Motor neuron (in vitro differentiated cells): ENCODE data around the gene KLLN. TPM values are rescaled to one million over a fixed set of nuclear protein-coding genes. Genes with fewer than 3 reads are reported as not detected.
A peak's percentile ranks its signal among the peaks of the same experiment; 100 is the strongest.
"Not testable (repeated sequence)": the region's sequence is repeated elsewhere in the genome, so short reads cannot be mapped to it uniquely, and the experiment has no call there.

Source experiments
- ATAC-seq, 8 experiments: fragments of 200-7000 bp; cut with Tn5 transposase; replicated peaks in 6 of 8; 2 replicates each; pipeline ENCODE4 v1.8.0; 2021; ENCODE audit warnings: mild to moderate bottlenecking in 8 of 8, moderate library complexity in 8 of 8
- H3K27ac ChIP-seq, 2 donors: fragments of 250-450 bp; sonication (Bioruptor Pico); 2 replicates each; pipeline ENCODE4 v1.9.0; 2021; ENCODE audit warnings: antibody characterized with exemption in 2 of 2, mild to moderate bottlenecking in 2 of 2, moderate library complexity in 1 of 2
- H3K4me1 ChIP-seq, 2 donors: fragments of 250-450 bp; sonication (Bioruptor Pico); replicated peaks in 1 of 2; 2 replicates each; pipeline ENCODE4 v1.6.1; 2021; ENCODE audit warnings: antibody characterized with exemption in 2 of 2, mild to moderate bottlenecking in 2 of 2, moderate library complexity in 1 of 2
- H3K4me3 ChIP-seq, 5 donors: fragments of 250-450 bp; sonication (Bioruptor Pico); 2 replicates each; pipeline ENCODE4 v1.9.0; 2021; ENCODE audit warnings: antibody characterized with exemption in 5 of 5, mild to moderate bottlenecking in 5 of 5, moderate library complexity in 4 of 5
- WGBS, 10 experiments: fragments of 450-650 bp; shearing (Covaris generic); methylation state at CpG; one replicate each; pipeline ENCODE4 v1.0.0; 2022; 5-methylcytosine and 5-hydroxymethylcytosine counted together
- in situ Hi-C, 9 experiments: fragments of 400-800 bp; cut with MboI; loops; one replicate each; pipeline ENCODE4 v1.15.0; 2021; ENCODE audit warnings: low sequenced_read_pairs in 9 of 9, low pct_unique_long_range_greater_than_20kb in 2 of 9; ENCODE audit not compliant: unreplicated experiment in 9 of 9
- total RNA-seq, 8 experiments: library from RNA; unstranded; fragments of 300-600 nt; gene quantifications; 2 replicates each; pipeline versions ENCODE4 v1.2.3 to v1.2.4, GENCODE V29; 2022

The KLLN gene
- total RNA-seq, 8 experiments from 2014 or later = 1.3 to 3.0 (median 2.3) TPM

DNA sequence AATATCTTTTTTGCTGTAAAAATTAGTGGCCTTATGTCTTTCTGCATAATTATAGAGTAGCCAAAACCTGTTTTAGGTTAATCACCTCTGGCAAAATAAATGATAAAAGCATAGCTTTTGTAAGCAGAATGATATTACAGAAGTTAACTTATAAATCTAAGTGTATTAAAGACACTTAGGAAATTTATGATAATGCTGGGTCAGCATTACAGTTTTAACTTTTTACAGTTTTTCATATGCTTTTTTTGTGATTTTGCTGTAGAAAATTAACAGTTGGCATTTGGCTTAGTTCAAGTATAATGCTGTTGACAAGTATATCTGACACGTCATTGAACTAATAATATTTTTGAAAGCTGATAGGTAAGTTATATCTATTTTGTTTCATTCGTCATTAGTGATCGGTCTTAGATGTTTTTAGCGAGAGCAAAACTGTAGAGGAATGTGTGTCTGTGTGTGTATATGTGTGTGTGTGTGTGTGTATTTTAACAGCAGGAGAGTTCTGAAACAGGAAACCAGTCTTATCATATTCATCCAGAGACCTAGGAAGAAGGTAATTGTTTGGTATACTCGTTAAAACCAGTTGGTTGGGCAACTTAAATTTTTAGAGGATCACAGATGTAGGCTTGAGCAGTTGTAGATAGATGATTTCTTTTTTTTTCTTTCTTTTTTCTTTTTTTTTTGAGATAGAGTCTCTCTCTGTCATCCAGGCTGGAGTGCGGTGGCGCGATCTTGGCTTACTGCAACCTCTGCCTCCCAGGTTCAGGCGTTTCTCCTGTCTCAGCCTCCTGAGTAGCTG, 15.5 kb upstream of the KLLN start:
- no peak overlapping the region for H3K4me3 ChIP-seq
- in situ Hi-C loops = no loop called here
- H3K27ac ChIP-seq = no peak overlapping the region
- peaks cover 0 to 11% of the 10 kb centered on the region in 2 donors for H3K4me1 ChIP-seq
- ATAC-seq = no peak
- 90 to 100% (median 96%) methylated on average over 1 to 9 of the region's 9 CpGs for WGBS, 10 experiments

DNA sequence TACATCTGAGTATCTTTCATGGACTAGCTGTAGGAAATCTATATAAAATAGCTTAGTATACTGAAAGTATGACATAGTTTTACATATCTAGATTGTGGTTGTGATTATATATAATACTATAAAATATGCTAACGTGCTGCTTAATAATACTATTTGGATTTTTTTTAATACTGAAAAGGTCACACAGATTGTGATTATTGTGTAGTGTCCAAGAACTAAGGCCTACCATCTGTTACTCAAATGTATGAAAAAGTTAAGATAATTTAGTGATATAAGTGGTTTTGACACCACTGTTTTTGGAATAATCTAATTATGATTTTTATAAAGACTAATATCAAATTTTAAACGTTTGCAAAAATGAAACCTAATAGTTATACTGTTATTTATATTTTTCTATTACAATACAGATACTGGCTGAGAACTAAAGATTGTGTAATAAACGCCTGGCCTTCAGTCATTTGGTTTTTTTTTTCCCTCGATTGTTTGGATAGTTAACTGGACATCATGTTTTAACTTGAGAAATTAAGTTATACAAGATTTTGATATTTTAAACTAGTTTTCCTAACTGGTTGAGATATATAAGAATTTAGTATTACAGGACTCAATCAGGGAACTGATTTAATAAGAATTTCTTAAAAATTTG, 12.7 kb upstream of the KLLN start:
- Histone ChIP-seq H3K4me1 (peaks cover 0 to 19% of the 10 kb centered on the region in 2 donors), H3K4me3 (no peak overlapping the region), H3K27ac (no peak overlapping the region)
- in situ Hi-C loops = no loop called here
- ATAC-seq = no peak
- WGBS, 10 experiments = 11 to 100% (median 76%) methylated on average over 1 to 4 of the region's 4 CpGs

DNA sequence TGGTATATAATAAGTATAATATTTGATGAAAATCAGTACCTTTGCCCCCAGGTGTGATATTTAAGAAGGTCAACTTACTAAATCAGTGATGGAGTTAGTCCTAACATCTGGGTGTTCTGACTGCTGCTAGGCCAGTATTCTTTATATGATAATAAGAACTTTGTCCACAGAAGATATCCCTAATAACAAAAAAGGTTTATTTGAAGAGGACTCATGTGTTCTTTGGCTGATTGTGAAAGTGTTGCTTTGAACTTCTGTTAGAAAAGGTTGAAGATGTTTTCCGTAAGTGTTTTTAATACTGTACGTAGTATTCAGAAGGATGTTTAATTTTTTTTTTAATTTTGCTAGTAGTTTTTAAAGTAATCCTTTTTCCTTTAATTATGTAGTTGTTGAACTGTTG, 10.3 kb upstream of the KLLN start:
- no peak overlapping the region for H3K4me3 ChIP-seq
- in situ Hi-C loops = loop anchor here in 4 of 9 experiments (25.0 kb wide), 3 partner anchors 514 to 689 kb away; no protein-coding TSS in a partner anchor
- H3K4me1 ChIP-seq = peaks cover 5 to 43% of the 10 kb centered on the region in 2 donors
- no peak for ATAC-seq
- 73 to 100% (median 96%) methylated on average over 2 of the region's 2 CpGs for WGBS, 10 experiments
- H3K27ac ChIP-seq = no peak overlapping the region

DNA sequence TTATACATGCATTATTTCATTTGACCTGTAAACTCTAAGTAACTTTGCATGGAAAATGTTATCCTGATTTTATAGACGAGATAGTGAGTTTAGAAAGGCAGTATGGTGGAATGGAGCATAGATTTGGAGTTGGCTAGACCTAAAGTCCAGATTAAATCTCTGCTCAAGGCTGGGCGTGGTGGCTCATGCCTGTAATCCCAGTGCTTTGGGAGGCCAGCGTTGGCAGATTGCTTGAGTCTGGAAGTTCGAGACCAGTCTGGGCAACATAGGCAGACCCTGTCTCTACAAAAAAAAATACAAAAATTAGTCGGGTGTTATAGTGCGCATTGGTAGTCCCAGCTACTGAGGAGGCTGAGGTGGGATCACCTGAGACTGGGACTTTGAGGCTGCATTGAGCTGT, 9.5 kb upstream of the KLLN start:
- in situ Hi-C loops = loop anchor here in 4 of 9 experiments (25.0 kb wide), 3 partner anchors 514 to 689 kb away; no protein-coding TSS in a partner anchor
- no peak for ATAC-seq
- Histone ChIP-seq H3K27ac (no peak overlapping the region), H3K4me3 (no peak overlapping the region), H3K4me1 (peaks cover 5 to 49% of the 10 kb centered on the region in 2 donors)
- WGBS, 10 experiments = 92 to 100% (median 100%) methylated on average over 1 to 6 of the region's 6 CpGs; no CpG with 5 or more reads in 1 of the 10 experiments

DNA sequence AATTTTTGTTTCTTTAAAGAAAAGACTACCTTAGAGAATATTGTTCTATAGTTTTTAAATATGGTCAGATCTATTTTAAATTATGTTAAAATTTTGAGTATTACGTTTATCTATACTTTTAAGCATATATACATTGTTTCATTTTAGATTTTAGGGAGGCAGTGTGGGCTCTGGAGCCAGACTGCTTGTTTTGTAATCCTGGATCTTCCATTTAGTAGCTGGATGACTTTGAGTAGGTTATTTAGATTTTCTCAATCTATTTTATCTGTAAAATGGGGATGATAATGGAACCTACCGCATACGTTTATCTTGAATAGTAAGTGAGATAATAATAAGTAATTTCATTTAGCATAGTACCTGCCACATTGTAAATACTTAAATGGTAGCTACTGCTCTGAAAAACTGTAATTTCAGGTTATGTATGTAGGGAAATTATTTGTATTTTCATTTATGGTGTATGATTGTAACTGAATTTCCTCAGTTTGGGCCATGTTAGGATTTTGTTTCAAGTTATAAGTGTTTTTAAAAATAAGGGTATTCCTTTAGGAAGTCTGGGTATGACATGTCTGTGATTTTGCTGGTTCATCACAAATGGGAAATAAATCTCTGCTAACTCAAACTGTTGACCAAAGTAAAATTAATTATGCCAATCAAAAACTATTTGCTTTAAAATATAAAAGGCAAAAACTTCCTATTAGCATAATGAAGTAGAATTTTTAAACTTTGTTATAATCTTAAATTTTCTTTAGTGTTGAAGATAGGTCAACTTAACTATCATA, 6.6 kb upstream of the KLLN start:
- Histone ChIP-seq H3K27ac (no peak overlapping the region), H3K4me1 (peaks cover 5 to 46% of the 10 kb centered on the region in 2 donors), H3K4me3 (no peak overlapping the region)
- 71 to 100% (median 89%) methylated on average over 2 to 3 of the region's 3 CpGs for WGBS, 10 experiments
- ATAC-seq = no peak
- in situ Hi-C loops = loop anchor here in 4 of 9 experiments (25.0 kb wide), 3 partner anchors 517 to 692 kb away; no protein-coding TSS in a partner anchor

DNA sequence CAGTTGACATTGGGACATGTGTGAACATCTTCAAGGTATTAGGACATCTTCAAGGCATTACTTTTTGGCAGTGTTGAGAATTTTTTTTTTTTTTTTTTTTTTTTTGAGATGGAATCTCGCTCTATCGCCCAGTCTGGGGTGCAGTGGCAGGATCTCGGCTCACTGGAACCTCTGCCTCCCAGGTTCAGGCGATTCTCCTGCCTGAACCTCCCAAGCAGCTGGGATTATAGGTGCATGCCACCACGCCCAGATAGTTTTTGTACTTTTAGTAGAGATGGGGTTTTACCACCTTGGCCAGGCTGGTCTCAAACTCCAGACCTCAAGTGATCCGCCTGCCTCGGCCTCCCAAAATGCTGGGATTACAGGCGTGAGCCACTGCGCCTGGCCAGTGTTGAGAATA, 5.8 kb upstream of the KLLN start:
- not testable (repeated sequence) for H3K27ac ChIP-seq, ATAC-seq
- in situ Hi-C loops = loop anchor here in 4 of 9 experiments (25.0 kb wide), 3 partner anchors 518 to 693 kb away; no protein-coding TSS in a partner anchor
- peaks cover 5 to 40% of the 10 kb centered on the region in 2 donors for H3K4me1 ChIP-seq
- H3K4me3 ChIP-seq = peak overlapping the region; percentile 9 to 95 (median 90)
- WGBS, 10 experiments = 90 to 100% (median 96%) methylated on average over 2 to 7 of the region's 9 CpGs; no CpG with 5 or more reads in 3 of the 10 experiments

DNA sequence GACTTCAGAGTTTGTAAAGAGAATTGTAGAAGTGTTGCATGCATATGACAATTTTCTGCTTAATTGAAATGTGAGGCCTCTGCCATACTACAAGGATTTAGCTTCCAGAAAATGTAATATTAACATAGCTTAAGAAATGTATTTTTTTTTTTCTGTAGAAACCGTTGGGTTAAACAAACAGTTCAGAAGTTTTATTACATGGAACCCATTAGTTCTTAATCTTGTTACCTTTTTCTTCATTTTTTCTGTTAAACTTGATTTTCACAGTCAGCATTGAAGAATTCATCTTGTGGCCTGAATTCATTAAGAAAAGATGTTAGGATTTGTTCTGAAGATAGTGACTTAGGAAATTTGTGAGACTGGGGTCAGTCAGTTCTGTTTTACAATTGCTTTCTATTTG, 4.9 kb upstream of the KLLN start:
- in situ Hi-C loops = loop anchor here in 4 of 9 experiments (25.0 kb wide), 3 partner anchors 519 to 694 kb away; no protein-coding TSS in a partner anchor
- Histone ChIP-seq H3K4me1 (peaks cover 5 to 32% of the 10 kb centered on the region in 2 donors), H3K4me3 (peak overlapping the region; percentile 79 to 95 (median 90)), H3K27ac (no peak overlapping the region)
- ATAC-seq = no peak
- WGBS, 10 experiments = 0 to 29% (median 0%) methylated on average over 1 of the region's 1 CpG; no CpG with 5 or more reads in 1 of the 10 experiments

DNA sequence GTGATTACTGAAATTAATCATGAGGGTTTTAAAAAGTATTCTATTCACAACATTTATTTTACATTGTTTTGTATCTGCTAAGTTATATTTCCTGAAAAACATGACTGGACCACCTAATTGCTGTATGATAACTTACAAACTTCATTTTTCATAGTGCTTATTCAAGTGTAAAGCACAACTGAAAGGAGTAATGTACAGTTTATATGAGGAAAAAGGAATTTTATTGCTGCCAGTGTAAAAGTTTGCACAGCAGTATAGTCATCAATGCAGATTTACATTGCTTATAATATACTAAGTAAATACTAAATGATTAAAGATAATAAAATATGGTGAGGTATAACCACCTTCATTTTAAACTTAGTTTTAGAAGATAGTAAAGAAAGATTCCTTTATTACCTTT, 4.1 kb upstream of the KLLN start:
- Histone ChIP-seq H3K27ac (no peak overlapping the region), H3K4me3 (peak overlapping the region; percentile 79 to 95 (median 90)), H3K4me1 (peaks cover 5 to 31% of the 10 kb centered on the region in 2 donors)
- in situ Hi-C loops = loop anchor here in 4 of 9 experiments (25.0 kb wide), 3 partner anchors 520 to 695 kb away; no protein-coding TSS in a partner anchor
- no peak for ATAC-seq

DNA sequence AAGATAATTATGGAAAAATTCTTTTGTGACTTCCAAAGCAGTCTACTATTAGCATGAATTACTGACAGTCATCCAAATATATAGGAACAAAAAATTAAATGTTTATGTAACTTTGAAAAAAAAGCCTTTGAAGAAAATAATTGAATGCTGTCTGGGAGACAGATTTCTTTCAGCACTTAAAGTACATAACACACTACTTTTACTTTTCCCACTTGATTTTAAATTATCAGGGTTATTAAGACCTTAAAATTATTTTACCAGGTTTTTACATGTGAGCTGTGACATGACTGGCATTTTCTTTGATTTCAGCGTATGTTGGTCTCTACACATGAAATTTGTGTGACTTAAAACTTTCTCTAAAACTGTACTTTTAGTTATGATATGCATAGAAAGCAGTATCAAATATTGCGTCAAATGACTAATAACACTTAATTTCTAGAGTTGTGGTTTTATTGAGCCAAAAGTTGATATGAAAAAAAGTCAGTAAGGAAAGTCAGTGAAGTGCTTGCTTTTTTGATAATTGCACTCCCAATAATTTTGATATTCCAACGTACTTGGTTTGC, 3.2 kb upstream of the KLLN start:
- no peak overlapping the region for H3K27ac ChIP-seq
- H3K4me1 ChIP-seq = peaks cover 7 to 31% of the 10 kb centered on the region in 2 donors
- 0 to 50% (median 6%) methylated on average over 1 to 3 of the region's 3 CpGs for WGBS, 10 experiments
- in situ Hi-C loops = loop anchor here in 4 of 9 experiments (25.0 kb wide), 3 partner anchors 521 to 696 kb away; no protein-coding TSS in a partner anchor
- ATAC-seq = no peak
- peak overlapping the region; percentile 79 to 95 (median 90) for H3K4me3 ChIP-seq

DNA sequence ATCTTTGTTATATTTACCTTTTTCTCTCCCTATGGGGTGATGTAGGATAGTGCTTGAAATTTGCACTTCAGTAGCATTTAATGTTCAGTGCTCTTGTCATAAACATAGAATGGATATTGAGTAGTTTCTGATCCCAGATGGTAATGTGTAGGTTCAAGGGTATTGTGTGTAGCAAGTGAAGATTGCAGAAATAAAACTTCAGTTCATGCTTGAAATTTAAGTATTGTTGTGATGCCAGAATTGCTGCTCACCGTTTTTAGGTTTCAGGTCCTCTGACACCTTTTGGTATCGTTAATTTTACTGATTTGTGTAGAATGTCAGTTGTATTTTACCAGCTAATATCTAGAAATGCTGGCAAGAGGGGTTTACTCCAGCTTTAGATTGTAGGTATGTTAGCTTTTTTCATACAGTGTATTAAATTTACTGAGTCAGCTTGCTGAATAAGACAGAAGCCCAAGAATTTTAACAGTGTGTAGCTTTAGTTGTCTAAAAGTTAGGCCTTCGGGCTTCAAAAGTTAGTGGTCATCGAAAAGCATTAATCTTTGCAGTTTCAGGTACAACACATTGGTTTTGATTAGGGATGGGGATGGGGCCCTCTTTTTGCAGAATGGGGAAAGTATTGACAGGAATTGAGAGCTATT, 2.0 kb upstream of the KLLN start:
- ATAC-seq = no peak
- in situ Hi-C loops = loop anchor here in 4 of 9 experiments (25.0 kb wide), 3 partner anchors 522 to 697 kb away; no protein-coding TSS in a partner anchor
- WGBS, 10 experiments = 0 to 16% (median 0%) methylated on average over 2 to 4 of the region's 4 CpGs; no CpG with 5 or more reads in 2 of the 10 experiments
- peak overlapping the region; percentile 79 to 95 (median 90) for H3K4me3 ChIP-seq
- peaks cover 10 to 23% of the 10 kb centered on the region in 2 donors for H3K4me1 ChIP-seq
- no peak overlapping the region for H3K27ac ChIP-seq

DNA sequence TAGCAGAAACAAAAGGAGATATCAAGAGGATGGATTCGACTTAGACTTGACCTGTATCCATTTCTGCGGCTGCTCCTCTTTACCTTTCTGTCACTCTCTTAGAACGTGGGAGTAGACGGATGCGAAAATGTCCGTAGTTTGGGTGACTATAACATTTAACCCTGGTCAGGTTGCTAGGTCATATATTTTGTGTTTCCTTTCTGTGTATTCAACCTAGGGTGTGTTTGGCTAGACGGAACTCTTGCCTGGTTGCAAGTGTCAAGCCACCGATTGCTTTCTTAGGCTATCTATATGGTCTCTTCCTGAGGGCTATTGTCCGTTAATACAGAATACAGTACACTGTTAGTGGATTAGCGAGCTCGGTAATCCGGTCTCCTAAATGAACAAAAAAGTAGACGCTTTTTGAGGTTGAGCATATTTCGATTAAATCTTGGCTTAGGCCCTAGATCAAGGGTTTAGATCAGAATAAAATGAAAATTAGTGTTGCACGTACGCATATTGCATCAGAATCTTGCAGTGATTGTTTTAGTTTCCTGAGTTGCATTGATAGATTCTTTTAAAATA, 1.2 kb upstream of the KLLN start:
- ATAC-seq = no peak
- H3K4me3 ChIP-seq = peak overlapping the region; percentile 79 to 95 (median 90)
- in situ Hi-C loops = loop anchor here in 4 of 9 experiments (25.0 kb wide), 3 partner anchors 523 to 698 kb away; no protein-coding TSS in a partner anchor
- peak overlapping the region; percentile 74 to 95 for H3K27ac ChIP-seq
- peaks cover 10 to 15% of the 10 kb centered on the region in 2 donors for H3K4me1 ChIP-seq
- WGBS, 10 experiments = 0 to 4% (median 2%) methylated on average over 1 to 16 of the region's 16 CpGs
